ENCODE data around the gene PPP1R9A.

DNA sequence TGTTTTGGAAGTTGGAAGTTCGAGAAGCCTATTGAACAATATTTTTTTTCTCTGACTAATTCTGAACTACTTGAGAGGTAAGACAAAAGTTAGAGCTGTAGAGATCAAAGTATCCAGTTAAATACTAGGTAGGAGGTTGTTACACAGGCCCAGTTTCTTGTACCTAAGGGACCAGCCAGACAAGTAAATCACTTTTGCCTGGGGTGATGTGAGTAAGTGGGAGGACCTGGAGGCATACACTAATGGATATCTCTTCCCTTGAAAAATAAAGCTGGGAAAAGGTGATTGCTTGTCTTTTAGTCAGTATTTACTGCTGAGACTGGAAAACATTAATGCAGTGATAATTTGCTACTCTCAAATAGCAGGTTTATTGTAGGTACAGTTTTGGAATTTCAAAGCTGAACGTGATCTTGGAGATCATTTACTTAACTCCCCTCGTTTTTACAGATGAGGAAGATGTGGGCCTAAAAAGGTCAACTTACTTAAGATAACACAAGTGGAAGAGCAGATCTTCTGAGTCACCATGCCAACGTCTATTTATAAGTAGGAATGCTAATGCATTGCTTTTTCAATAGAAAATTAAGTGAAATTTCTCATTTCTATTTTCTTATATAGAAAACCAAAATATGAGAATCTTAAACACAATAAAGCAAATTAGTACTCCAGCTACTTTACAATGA, 181.3 kb downstream of the PPP1R9A start:
- TF ChIP-seq CTCF (optimal IDR thresholded peaks at IDR 0.05 in 1 of 3, IDR thresholded peaks at IDR 0.05 in 1 of 3, conservative IDR thresholded peaks at IDR 0.05 in 1 of 3; ENCODE audit: extremely low read depth in 1 of 3, insufficient read depth in 2 of 3, low read length in 3 of 3) = no peak
- no peak for TF ChIP-seq EZH2 (IDR thresholded peaks at IDR 0.05; ENCODE audit: low read length)

All from keratinocyte (primary cell).